Left lung (tissue), 10 donors: Measurements from ENCODE around the gene KLK15. TPM values are rescaled to one million over a fixed set of nuclear protein-coding genes. Genes with fewer than 3 reads are reported as not detected.

Experiments
- ATAC-seq: fragments of 200-7000 bp; cut with Tn5 transposase; one replicate; pipeline ENCODE4 v1.9.1; 2020; ENCODE audit warnings: moderate library complexity
- DNase-seq, 4 donors: peaks; one replicate each; pipeline ENCODE4 v3.0.0-alpha.2; 2013 to 2020
- H3K27ac ChIP-seq, 2 donors: fragments of 200-600 bp; sonication (generic) in 1 of 2; one replicate each; pipeline versions ENCODE4 v1.5.0 to v1.8.0; 2020 to 2021
- H3K27me3 ChIP-seq, 2 donors: fragments of 200-600 bp; sonication (generic) in 1 of 2; one replicate each; pipeline versions ENCODE4 v1.5.0 to v1.8.0; 2020 to 2021
- H3K36me3 ChIP-seq, 2 donors: fragments of 200-600 bp; sonication (generic) in 1 of 2; one replicate each; pipeline versions ENCODE4 v1.5.0 to v1.8.0; 2020 to 2021
- H3K4me1 ChIP-seq, 2 donors: fragments of 200-600 bp; one replicate each; pipeline ENCODE4 v1.8.0; 2021
- H3K4me3 ChIP-seq, 2 donors: fragments of 200-600 bp; sonication (generic) in 1 of 2; one replicate each; pipeline versions ENCODE4 v1.5.0 to v1.8.0; 2020 to 2021; ENCODE audit warnings: mild to moderate bottlenecking in 1 of 2
- H3K9me3 ChIP-seq, 2 donors: fragments of 200-600 bp; sonication (generic) in 1 of 2; one replicate each; pipeline versions ENCODE4 v1.5.0 to v1.8.0; 2020 to 2021
- CTCF ChIP-seq, 2 donors: fragments of 200-600 bp; sonication (generic) in 1 of 2; IDR thresholded peaks; one replicate each; pipeline versions ENCODE4 v1.5.0 to v1.8.0; 2021; ENCODE audit warnings: antibody characterized with exemption in 2 of 2
- intact Hi-C, 2 donors: fragments of 100-400 bp; cut with DNase I; formaldehyde crosslinking; loops; one replicate each; pipeline versions ENCODE4 v1.11.2 to v1.14.2; 2022
- polyA plus RNA-seq, 6 donors: library from polyadenylated mRNA; unstranded; fragments of 120-200 nt; gene quantifications; one replicate each; pipeline ENCODE4 v1.2.1, GENCODE V29; 2013; ENCODE audit not compliant: insufficient read length in 6 of 6
- total RNA-seq, 2 donors: library from RNA; stranded (reverse); fragmentation: NEBNext Ultra II Directional; extraction: Animal tissue kit (Norgen Biotek cat#: 25700); gene quantifications; one replicate each; pipeline ENCODE4 v1.2.1, GENCODE V29; 2021
- donor health status: DM: no; HTN: yes; CAD: no.
- donor health status: DM: no; HTN: no; CAD: no.

Gene KLK15
- total and polyA plus RNA-seq, 8 donors = not detected

GRCh38 chr19:50798659-50799546 is 34.5 kb downstream of the KLK15 start:
- Histone ChIP-seq H3K27me3 (no peaks in the 10 kb centered on the region), H3K36me3 (peaks cover 0 to 63% of the 10 kb centered on the region in 2 donors), H3K4me3 (no peak overlapping the region), H3K27ac (no peak overlapping the region), H3K4me1 (peaks cover 12 to 19% of the 10 kb centered on the region in 2 donors), H3K9me3 (no peaks in the 10 kb centered on the region)
- DNase-seq = no peak
- TF ChIP-seq CTCF (IDR thresholded peaks at IDR 0.05) = no peak
- no peak for ATAC-seq
- intact Hi-C loops = no loop called here

- DNase-seq (no peak), ATAC-seq (no peak)
- Histone ChIP-seq H3K4me1 (peaks cover 4 to 11% of the 10 kb centered on the region in 2 donors), H3K27ac (no peak overlapping the region), H3K36me3 (peaks cover 0 to 63% of the 10 kb centered on the region in 2 donors), H3K27me3 (no peaks in the 10 kb centered on the region), H3K9me3 (no peaks in the 10 kb centered on the region), H3K4me3 (no peak overlapping the region)
- intact Hi-C loops = no loop called here
- no peak for TF ChIP-seq CTCF (IDR thresholded peaks at IDR 0.05)
These were observed 35.4 kb downstream of the KLK15 start for GRCh38 chr19:50797781-50798658.

GRCh38 chr19:50797429-50797780 is 36.0 kb downstream of the KLK15 start:
- ATAC-seq (no peak), DNase-seq (no peak)
- intact Hi-C loops = no loop called here
- H3K27ac ChIP-seq = no peak overlapping the region
- H3K9me3 ChIP-seq = no peaks in the 10 kb centered on the region
- peaks cover 0 to 62% of the 10 kb centered on the region in 2 donors for H3K36me3 ChIP-seq
- H3K27me3 ChIP-seq = no peaks in the 10 kb centered on the region
- no peak for TF ChIP-seq CTCF (IDR thresholded peaks at IDR 0.05)
- peaks cover 0 to 4% of the 10 kb centered on the region in 2 donors for H3K4me1 ChIP-seq
- no peak overlapping the region for H3K4me3 ChIP-seq

GRCh38 chr19:50796634-50797428 is 36.5 kb downstream of the KLK15 start:
- intact Hi-C loops = no loop called here
- no peaks in the 10 kb centered on the region for H3K9me3 ChIP-seq
- DNase-seq = no peak
- H3K4me1 ChIP-seq = no peaks in the 10 kb centered on the region
- ATAC-seq = no peak
- H3K27ac ChIP-seq = no peak overlapping the region
- no peaks in the 10 kb centered on the region for H3K27me3 ChIP-seq
- H3K36me3 ChIP-seq = peaks cover 0 to 56% of the 10 kb centered on the region in 2 donors
- H3K4me3 ChIP-seq = no peak overlapping the region
- TF ChIP-seq CTCF (IDR thresholded peaks at IDR 0.05) = no peak
